CD4-positive, alpha-beta memory T cell (primary cell): ENCODE results near the gene AGPAT2. TPM values are rescaled to one million over a fixed set of nuclear protein-coding genes. Genes with fewer than 3 reads are reported as not detected.

Source experiments
- CTCF ChIA-PET: fragments of 350-600 bp; sonication (Branson Sonifier 250); formaldehyde crosslinking; loops from one replicate; lab custom pipeline; 2021; ENCODE audit warnings: inconsistent platforms; ENCODE audit not compliant: partially characterized antibody; lab: Charles Lee
- POLR2A ChIA-PET: fragments of 350-600 bp; sonication (Branson Sonifier 250); formaldehyde crosslinking; loops from one replicate; lab custom pipeline; 2021; ENCODE audit not compliant: partially characterized antibody; lab: Charles Lee
- DNase-seq, 5 donors: peaks; one replicate each; pipeline versions ENCODE4 v3.0.0 to v3.0.0-alpha.2; 2020 to 2022; ENCODE audit warnings: mixed read lengths in 1 of 5
- H3K27ac ChIP-seq: one replicate; pipeline ENCODE4 v1.7.0; 2013; ENCODE audit warnings: low read depth, low read length
- H3K27me3 ChIP-seq: 2 replicates; pipeline ENCODE4 v1.7.0; 2013; ENCODE audit warnings: mild to moderate bottlenecking, low read length, moderate library complexity; ENCODE audit not compliant: insufficient read depth
- H3K36me3 ChIP-seq: 2 replicates; pipeline ENCODE4 v1.7.0; 2013; ENCODE audit warnings: mild to moderate bottlenecking, low read length, moderate library complexity; ENCODE audit not compliant: insufficient read depth
- H3K4me1 ChIP-seq: 2 replicates; pipeline ENCODE4 v1.7.0; 2013; ENCODE audit warnings: mild to moderate bottlenecking, low read length, moderate library complexity; ENCODE audit not compliant: insufficient read depth
- H3K4me3 ChIP-seq, 2 donors: one replicate each; pipeline ENCODE4 v1.7.0; 2013; ENCODE audit warnings: low read length in 2 of 2, mild to moderate bottlenecking in 1 of 2
- H3K9me3 ChIP-seq, 2 donors: one replicate each; pipeline ENCODE4 v1.7.0; 2013; ENCODE audit warnings: low read length in 2 of 2, control low read depth in 1 of 2; ENCODE audit not compliant: control insufficient read depth in 1 of 2
- H3K27ac Mint-ChIP-seq, 7 donors: one replicate each; pipeline ENCODE4 v1.8.0; 2020 to 2021; ENCODE audit warnings: mixed read lengths in 7 of 7, mild to moderate bottlenecking in 6 of 7, inconsistent platforms in 3 of 7, moderate library complexity in 3 of 7
- H3K27me3 Mint-ChIP-seq, 2 donors: one replicate each; pipeline ENCODE4 v1.8.0; 2020 to 2021; ENCODE audit warnings: mixed read lengths in 2 of 2
- H3K36me3 Mint-ChIP-seq, 2 donors: one replicate each; pipeline ENCODE4 v1.8.0; 2020 to 2021; ENCODE audit warnings: mixed read lengths in 2 of 2, inconsistent platforms in 1 of 2, mild to moderate bottlenecking in 1 of 2
- H3K4me1 Mint-ChIP-seq, 4 donors: one replicate each; pipeline ENCODE4 v1.8.0; 2020 to 2021; ENCODE audit warnings: mixed read lengths in 4 of 4, mild to moderate bottlenecking in 1 of 4
- H3K4me3 Mint-ChIP-seq, 8 donors: one replicate each; pipeline ENCODE4 v1.8.0; 2020 to 2021; ENCODE audit warnings: mixed read lengths in 8 of 8, mild to moderate bottlenecking in 7 of 8, moderate library complexity in 6 of 8, inconsistent platforms in 3 of 8
- H3K9me3 Mint-ChIP-seq, 8 donors: one replicate each; pipeline ENCODE4 v1.8.0; 2020 to 2021; ENCODE audit warnings: mixed read lengths in 8 of 8, mild to moderate bottlenecking in 5 of 8, inconsistent platforms in 3 of 8, moderate library complexity in 1 of 8
- intact Hi-C: fragments of 100-400 bp; cut with micrococcal nuclease; formaldehyde crosslinking; loops from one replicate; pipeline ENCODE4 v1.15.1; 2023
- polyA plus RNA-seq, 2 donors: library from polyadenylated mRNA; unstranded; fragments of 300-500 nt; fragmentation: Illumina TruSeq; gene quantifications; one replicate each; pipeline ENCODE4 v1.2.3, GENCODE V29; 2021
- total RNA-seq, 2 experiments: library from RNA; stranded (reverse); gene quantifications; one replicate each; pipeline ENCODE4 v1.2.3, GENCODE V29; 2021

AGPAT2 gene
- total and polyA plus RNA-seq, 4 experiments from 2014 or later: 6.9 to 20.6 (median 12.0) TPM

- CTCF ChIA-PET: no interaction called here
- no peak overlapping the region for H3K27ac Mint-ChIP-seq
- POLR2A ChIA-PET: no interaction called here
Measured at GRCh38 chr9:136667940-136668760, 19.1 kb downstream of the AGPAT2 start.

GRCh38 chr9:136667214-136667939, 19.9 kb downstream of the AGPAT2 start:
- Mint-ChIP-seq H3K9me3 (no peaks in the 10 kb centered on the region), H3K27me3 (peaks cover 2 to 7% of the 10 kb centered on the region in 2 donors), H3K36me3 (no peaks in the 10 kb centered on the region), H3K27ac (no peak overlapping the region), H3K4me1 (peaks cover 0 to 6% (median 0%) of the 10 kb centered on the region in 4 donors), H3K4me3 (peak overlapping the region in 1 of 8 donors; percentile 34)
- ChIA-PET CTCF (no interaction called here), POLR2A (no interaction called here)
- Histone ChIP-seq H3K36me3 (no peaks in the 10 kb centered on the region), H3K9me3 (no peaks in the 10 kb centered on the region), H3K4me3 (no peak overlapping the region), H3K27ac (no peak overlapping the region), H3K27me3 (no peaks in the 10 kb centered on the region), H3K4me1 (peaks cover 5% of the 10 kb centered on the region)
- DNase-seq: no peak
- intact Hi-C loops: no loop called here

More at GRCh38 chr9:136667940-136668760, 19.1 kb downstream of the AGPAT2 start:
- H3K9me3 Mint-ChIP-seq: no peaks in the 10 kb centered on the region
- H3K4me3 Mint-ChIP-seq: no peak overlapping the region
- H3K36me3 Mint-ChIP-seq: no peaks in the 10 kb centered on the region
- Histone ChIP-seq H3K4me1 (peaks cover 5% of the 10 kb centered on the region), H3K36me3 (no peaks in the 10 kb centered on the region), H3K4me3 (no peak overlapping the region), H3K27ac (no peak overlapping the region), H3K9me3 (no peaks in the 10 kb centered on the region), H3K27me3 (no peaks in the 10 kb centered on the region)
- no peak for DNase-seq
- H3K4me1 Mint-ChIP-seq: peaks cover 0 to 6% (median 0%) of the 10 kb centered on the region in 4 donors
- intact Hi-C loops: no loop called here
- H3K27me3 Mint-ChIP-seq: peaks cover 2 to 6% of the 10 kb centered on the region in 2 donors

- DNase-seq: no peak
- Histone ChIP-seq H3K4me1 (peaks cover 5% of the 10 kb centered on the region), H3K27me3 (no peaks in the 10 kb centered on the region), H3K27ac (no peak overlapping the region), H3K9me3 (no peaks in the 10 kb centered on the region), H3K4me3 (no peak overlapping the region), H3K36me3 (no peaks in the 10 kb centered on the region)
- H3K27me3 Mint-ChIP-seq: peaks cover 2 to 7% of the 10 kb centered on the region in 2 donors
- ChIA-PET POLR2A (interaction anchor here (1.1 kb wide), 1 partner anchor 181 kb away, joined by 3 read pairs; no protein-coding TSS in a partner anchor), CTCF (no interaction called here)
- H3K4me1 Mint-ChIP-seq: peaks cover 0 to 6% (median 0%) of the 10 kb centered on the region in 4 donors
- H3K4me3 Mint-ChIP-seq: peak overlapping the region in 6 of 8 donors; percentile 17 to 53 (median 38)
- intact Hi-C loops: no loop called here
- H3K36me3 Mint-ChIP-seq: no peaks in the 10 kb centered on the region
- no peaks in the 10 kb centered on the region for H3K9me3 Mint-ChIP-seq
- no peak overlapping the region for H3K27ac Mint-ChIP-seq
Measured at GRCh38 chr9:136666372-136667213, 20.7 kb downstream of the AGPAT2 start.

GRCh38 chr9:136665704-136666371, 21.4 kb downstream of the AGPAT2 start:
- no peaks in the 10 kb centered on the region for H3K27me3 ChIP-seq
- intact Hi-C loops: no loop called here

GRCh38 chr9:136665111-136665703, 22.1 kb downstream of the AGPAT2 start:
- Histone ChIP-seq H3K27ac (no peak overlapping the region), H3K9me3 (no peaks in the 10 kb centered on the region), H3K4me3 (no peak overlapping the region), H3K4me1 (peaks cover 5% of the 10 kb centered on the region), H3K36me3 (no peaks in the 10 kb centered on the region), H3K27me3 (no peaks in the 10 kb centered on the region)
- DNase-seq: no peak
- POLR2A ChIA-PET: interaction anchor here (1.1 kb wide), 1 partner anchor 180 kb away, joined by 3 read pairs; no protein-coding TSS in a partner anchor
- peaks cover 2 to 10% of the 10 kb centered on the region in 2 donors for H3K27me3 Mint-ChIP-seq
- peaks cover 0 to 6% (median 0%) of the 10 kb centered on the region in 4 donors for H3K4me1 Mint-ChIP-seq
- H3K27ac Mint-ChIP-seq: no peak overlapping the region
- H3K9me3 Mint-ChIP-seq: peaks cover 0 to 1% (median 0%) of the 10 kb centered on the region in 8 donors
- no peaks in the 10 kb centered on the region for H3K36me3 Mint-ChIP-seq
- CTCF ChIA-PET: interaction anchor here (0.9 kb wide), 1 partner anchor 21 kb away, joined by 3 read pairs; no protein-coding TSS in a partner anchor
- H3K4me3 Mint-ChIP-seq: peak overlapping the region in 7 of 8 donors; percentile 39 to 81 (median 58)
- intact Hi-C loops: no loop called here

More at GRCh38 chr9:136665704-136666371, 21.4 kb downstream of the AGPAT2 start:
- peak in 1 of 5 donors; percentile 29 for DNase-seq
- no peaks in the 10 kb centered on the region for H3K36me3 ChIP-seq
- no peak overlapping the region for H3K27ac Mint-ChIP-seq
- ChIA-PET POLR2A (interaction anchor here (1.1 kb wide), 1 partner anchor 180 kb away, joined by 3 read pairs; no protein-coding TSS in a partner anchor), CTCF (interaction anchor here (0.9 kb wide), 1 partner anchor 21 kb away, joined by 3 read pairs; no protein-coding TSS in a partner anchor)
- H3K9me3 Mint-ChIP-seq: no peaks in the 10 kb centered on the region
- no peak overlapping the region for H3K4me3 ChIP-seq
- H3K9me3 ChIP-seq: no peaks in the 10 kb centered on the region
- no peaks in the 10 kb centered on the region for H3K36me3 Mint-ChIP-seq
- H3K27ac ChIP-seq: no peak overlapping the region
- H3K4me3 Mint-ChIP-seq: no peak overlapping the region
- H3K4me1 Mint-ChIP-seq: peaks cover 0 to 6% (median 0%) of the 10 kb centered on the region in 4 donors
- peaks cover 2 to 7% of the 10 kb centered on the region in 2 donors for H3K27me3 Mint-ChIP-seq
- H3K4me1 ChIP-seq: peaks cover 5% of the 10 kb centered on the region
